ENCODE data around the gene KIF26B. TPM values are rescaled to one million over a fixed set of nuclear protein-coding genes. Genes with fewer than 3 reads are reported as not detected.

The KIF26B gene
- total and polyA plus RNA-seq, 2 experiments from 2014 or later, result 0.03 to 0.76 TPM

- no peak for TF ChIP-seq NANOG (IDR thresholded peaks at IDR 0.05; ENCODE audit: borderline replicate concordance)
- TF ChIP-seq, protein P1, sequence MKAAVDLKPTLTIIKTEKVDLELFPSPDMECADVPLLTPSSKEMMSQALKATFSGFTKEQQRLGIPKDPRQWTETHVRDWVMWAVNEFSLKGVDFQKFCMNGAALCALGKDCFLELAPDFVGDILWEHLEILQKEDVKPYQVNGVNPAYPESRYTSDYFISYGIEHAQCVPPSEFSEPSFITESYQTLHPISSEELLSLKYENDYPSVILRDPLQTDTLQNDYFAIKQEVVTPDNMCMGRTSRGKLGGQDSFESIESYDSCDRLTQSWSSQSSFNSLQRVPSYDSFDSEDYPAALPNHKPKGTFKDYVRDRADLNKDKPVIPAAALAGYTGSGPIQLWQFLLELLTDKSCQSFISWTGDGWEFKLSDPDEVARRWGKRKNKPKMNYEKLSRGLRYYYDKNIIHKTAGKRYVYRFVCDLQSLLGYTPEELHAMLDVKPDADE (IDR thresholded peaks at IDR 0.05), result no peak
- TF ChIP-seq ZNF114 (CRISPR knock-in tag; IDR thresholded peaks at IDR 0.05), result no peak
- no peak for TF ChIP-seq POLR2AphosphoS5 (IDR thresholded peaks at IDR 0.05; ENCODE audit: low read depth)
Observed at GRCh38 chr1:245241526-245242130, 86.8 kb downstream of the KIF26B start (continued).

- Histone ChIP-seq H3K27ac (ENCODE audit: low read depth) (no peak overlapping the region), H3K9me2 (ENCODE audit: insufficient read depth) (no peaks in the 10 kb centered on the region), H4K20me1 (replicated peaks; ENCODE audit: insufficient read depth) (no peaks in the 10 kb centered on the region), H3K27me3 (ENCODE audit: insufficient read depth) (no peaks in the 10 kb centered on the region), H3K36me3 (ENCODE audit: insufficient read depth) (no peaks in the 10 kb centered on the region), H2AFZ (no peak overlapping the region), H3F3A (replicated peaks; ENCODE audit: low read depth) (no peaks in the 10 kb centered on the region), H3K4me1 (ENCODE audit: insufficient read depth) (no peaks in the 10 kb centered on the region), H3K79me2 (replicated peaks; ENCODE audit: insufficient read depth) (no peaks in the 10 kb centered on the region), H3K4me2 (no peak overlapping the region), H3K4me3 (no peak overlapping the region)
- DNase-seq (ENCODE audit: low spot score) (no peak), ATAC-seq (no peak)
- peaks cover 2% of the 10 kb centered on the region for H3K27me3 Mint-ChIP-seq (ENCODE audit: insufficient read depth, low read depth, poor library complexity)
- no peaks in the 10 kb centered on the region; the same call in 2 of the 3 replicates for H3K4me1 Mint-ChIP-seq
- no peak overlapping the region for H3K4me3 Mint-ChIP-seq
- H3K9me3 Mint-ChIP-seq, result no peaks in the 10 kb centered on the region
- no peak overlapping the region for H3K27ac Mint-ChIP-seq
- H3K36me3 Mint-ChIP-seq (ENCODE audit: low read depth), result no peaks in the 10 kb centered on the region
- no peak for TF ChIP-seq CTCF (conservative IDR thresholded peaks at IDR 0.05; ENCODE audit: low read depth in 2 of 2)
- TF ChIP-seq, protein P2, sequence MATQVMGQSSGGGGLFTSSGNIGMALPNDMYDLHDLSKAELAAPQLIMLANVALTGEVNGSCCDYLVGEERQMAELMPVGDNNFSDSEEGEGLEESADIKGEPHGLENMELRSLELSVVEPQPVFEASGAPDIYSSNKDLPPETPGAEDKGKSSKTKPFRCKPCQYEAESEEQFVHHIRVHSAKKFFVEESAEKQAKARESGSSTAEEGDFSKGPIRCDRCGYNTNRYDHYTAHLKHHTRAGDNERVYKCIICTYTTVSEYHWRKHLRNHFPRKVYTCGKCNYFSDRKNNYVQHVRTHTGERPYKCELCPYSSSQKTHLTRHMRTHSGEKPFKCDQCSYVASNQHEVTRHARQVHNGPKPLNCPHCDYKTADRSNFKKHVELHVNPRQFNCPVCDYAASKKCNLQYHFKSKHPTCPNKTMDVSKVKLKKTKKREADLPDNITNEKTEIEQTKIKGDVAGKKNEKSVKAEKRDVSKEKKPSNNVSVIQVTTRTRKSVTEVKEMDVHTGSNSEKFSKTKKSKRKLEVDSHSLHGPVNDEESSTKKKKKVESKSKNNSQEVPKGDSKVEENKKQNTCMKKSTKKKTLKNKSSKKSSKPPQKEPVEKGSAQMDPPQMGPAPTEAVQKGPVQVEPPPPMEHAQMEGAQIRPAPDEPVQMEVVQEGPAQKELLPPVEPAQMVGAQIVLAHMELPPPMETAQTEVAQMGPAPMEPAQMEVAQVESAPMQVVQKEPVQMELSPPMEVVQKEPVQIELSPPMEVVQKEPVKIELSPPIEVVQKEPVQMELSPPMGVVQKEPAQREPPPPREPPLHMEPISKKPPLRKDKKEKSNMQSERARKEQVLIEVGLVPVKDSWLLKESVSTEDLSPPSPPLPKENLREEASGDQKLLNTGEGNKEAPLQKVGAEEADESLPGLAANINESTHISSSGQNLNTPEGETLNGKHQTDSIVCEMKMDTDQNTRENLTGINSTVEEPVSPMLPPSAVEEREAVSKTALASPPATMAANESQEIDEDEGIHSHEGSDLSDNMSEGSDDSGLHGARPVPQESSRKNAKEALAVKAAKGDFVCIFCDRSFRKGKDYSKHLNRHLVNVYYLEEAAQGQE (IDR thresholded peaks at IDR 0.05; ENCODE audit: unreplicated experiment), result no peak
- TF ChIP-seq, protein P1 (IDR thresholded peaks at IDR 0.05), result no peak
- no peak for TF ChIP-seq NANOG (IDR thresholded peaks at IDR 0.05; ENCODE audit: borderline replicate concordance)
- TF ChIP-seq POLR2AphosphoS5 (IDR thresholded peaks at IDR 0.05; ENCODE audit: low read depth), result no peak
- TF ChIP-seq ZNF114 (CRISPR knock-in tag; IDR thresholded peaks at IDR 0.05), result no peak
- TF ChIP-seq EZH2 (IDR thresholded peaks at IDR 0.05; ENCODE audit: low read depth, unreplicated experiment), result no peak
- TF ChIP-seq JUNB (IDR thresholded peaks at IDR 0.05; ENCODE audit: unreplicated experiment), result no peak
- no peak for TF ChIP-seq ZNF331 (CRISPR knock-in tag; IDR thresholded peaks at IDR 0.05; ENCODE audit: low read depth)
- no peak for TF ChIP-seq CREB1 (CRISPR knock-in tag; IDR thresholded peaks at IDR 0.05; ENCODE audit: low read depth)
- TF ChIP-seq STAT1 (IDR thresholded peaks at IDR 0.05; ENCODE audit: unreplicated experiment), result no peak
Observed at GRCh38 chr1:245242989-245243388, 88.2 kb downstream of the KIF26B start.
